ENCODE data around the gene CAMSAP1.
A peak's percentile ranks its signal among the peaks of the same experiment; 100 is the strongest.

CAMSAP1 gene

GRCh38 chr9:135891027-135891631 lies 16.2 kb downstream of the CAMSAP1 start:
- no peak for TF ChIP-seq Cebpa-rat (IDR thresholded peaks at IDR 0.05)
- peak overlapping the region in 4 of 11 experiments; percentile 30 to 49 (median 44); a peak in 6 of 22 replicates for H3K9ac ChIP-seq
- no peaks in the 10 kb centered on the region for H3K27me3 ChIP-seq
- H3K4me2 ChIP-seq, result peak overlapping the region; percentile 89 to 100 (median 97)
- H4K20me1 ChIP-seq, result peaks cover 87 to 100% (median 100%) of the 10 kb centered on the region in 11 experiments
- H3K27ac ChIP-seq, result peak overlapping the region in 3 of 11 experiments; percentile 3 to 35 (median 6); a peak in 3 of 22 replicates
- H3K4me3 ChIP-seq, result no peak overlapping the region
- H3K36me3 ChIP-seq, result 0 out of 22 replicates have a peak, but pooled peaks cover 0 to 4% (median 0%) of the 10 kb centered on the region in 11 experiments
- peaks cover 61 to 86% (median 78%) of the 10 kb centered on the region in 10 experiments for H3K4me1 ChIP-seq
- peaks cover 0 to 9% (median 7%) of the 10 kb centered on the region in 11 experiments; a peak in 9 of 22 replicates for H3K9me3 ChIP-seq (replicated peaks in 1 of 11)

GRCh38 chr9:135890190-135891026 lies 16.9 kb downstream of the CAMSAP1 start:
- H3K4me1 ChIP-seq, result peaks cover 68 to 93% (median 84%) of the 10 kb centered on the region in 10 experiments

DNA sequence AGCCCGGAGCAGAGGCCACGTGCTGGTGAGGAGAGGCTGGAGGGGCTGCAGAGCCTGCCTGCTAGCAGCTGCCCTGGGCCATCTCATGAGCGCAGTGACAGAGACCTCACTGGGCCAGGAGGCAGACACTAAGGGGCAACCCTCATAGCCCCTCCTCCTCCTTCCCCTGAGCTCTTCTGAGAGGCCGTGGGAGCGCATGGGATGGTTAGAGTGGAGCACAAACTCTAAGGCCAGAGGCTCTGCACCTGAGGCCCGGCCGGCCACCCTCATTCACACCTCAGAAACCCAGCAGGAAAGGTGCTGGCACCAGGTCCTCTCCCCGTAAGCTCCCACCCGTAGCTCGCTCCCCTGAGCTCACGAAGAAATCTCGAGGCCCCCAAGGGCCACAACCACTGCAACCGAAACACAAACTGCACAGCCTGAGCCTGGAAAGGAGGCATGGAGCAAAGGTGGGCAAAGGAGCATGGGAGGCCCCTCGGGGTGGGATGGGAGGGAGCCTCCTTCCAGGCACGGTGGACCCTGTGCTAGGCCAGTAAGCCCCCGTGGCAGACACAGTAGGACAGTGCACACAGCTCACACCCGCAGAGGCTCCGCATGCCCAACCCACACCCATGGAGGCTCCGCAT lies 17.7 kb downstream of the CAMSAP1 start:
- peaks cover 76 to 100% (median 85%) of the 10 kb centered on the region in 10 experiments for H3K4me1 ChIP-seq
- H3K9ac ChIP-seq, result peak overlapping the region in 7 of 11 experiments; percentile 4 to 84 (median 77); a peak in 4 of 22 replicates
- H4K20me1 ChIP-seq, result peaks cover 99 to 100% (median 100%) of the 10 kb centered on the region in 11 experiments
- H3K9me3 ChIP-seq (replicated peaks in 1 of 11), result no peaks in the 10 kb centered on the region; a peak in 1 of 22 replicates
- no peaks in the 10 kb centered on the region for H3K27me3 ChIP-seq
- H3K36me3 ChIP-seq, result 0 out of 22 replicates have a peak, but pooled peaks cover 0 to 4% (median 0%) of the 10 kb centered on the region in 11 experiments
- H3K4me2 ChIP-seq, result peak overlapping the region; percentile 89 to 100 (median 97)
- TF ChIP-seq Cebpa-rat (IDR thresholded peaks at IDR 0.05), result no peak
- H3K4me3 ChIP-seq, result no peak overlapping the region
- peak overlapping the region in 6 of 11 experiments; percentile 6 to 86 (median 80); a peak in 4 of 22 replicates for H3K27ac ChIP-seq

More at GRCh38 chr9:135890190-135891026, 16.9 kb downstream of the CAMSAP1 start:
- Histone ChIP-seq H3K27me3 (no peaks in the 10 kb centered on the region), H3K36me3 (0 out of 22 replicates have a peak, but pooled peaks cover 0 to 4% (median 0%) of the 10 kb centered on the region in 11 experiments), H4K20me1 (peaks cover 94 to 100% (median 100%) of the 10 kb centered on the region in 11 experiments), H3K27ac (peak overlapping the region in 3 of 11 experiments; percentile 3 to 35 (median 6); a peak in 2 of 22 replicates), H3K9ac (peak overlapping the region in 4 of 11 experiments; percentile 30 to 49 (median 44); a peak in 5 of 22 replicates), H3K9me3 (replicated peaks in 1 of 11) (peaks cover 0 to 7% (median 6%) of the 10 kb centered on the region in 11 experiments; a peak in 9 of 22 replicates), H3K4me2 (peak overlapping the region; percentile 89 to 100 (median 97)), H3K4me3 (no peak overlapping the region)
- TF ChIP-seq Cebpa-rat (IDR thresholded peaks at IDR 0.05), result no peak

GRCh38 chr9:135888766-135889394 lies 18.5 kb downstream of the CAMSAP1 start:
- Histone ChIP-seq H3K4me2 (peak overlapping the region; percentile 89 to 100 (median 97)), H3K36me3 (no peaks in the 10 kb centered on the region), H3K27ac (peak overlapping the region in 10 of 11 experiments; percentile 70 to 86 (median 80); a peak in 20 of 22 replicates), H3K9me3 (replicated peaks in 1 of 11) (no peaks in the 10 kb centered on the region; a peak in 1 of 22 replicates), H3K4me3 (peak overlapping the region in 7 of 10 experiments; percentile 52 to 67 (median 57); a peak in 12 of 20 replicates), H3K9ac (peak overlapping the region; percentile 67 to 84 (median 76); a peak in 20 of 22 replicates), H4K20me1 (peaks cover 99 to 100% (median 100%) of the 10 kb centered on the region in 11 experiments), H3K4me1 (peaks cover 82 to 100% (median 89%) of the 10 kb centered on the region in 10 experiments), H3K27me3 (no peaks in the 10 kb centered on the region)
- TF ChIP-seq Cebpa-rat (IDR thresholded peaks at IDR 0.05), result no peak

GRCh38 chr9:135888126-135888765 lies 19.1 kb downstream of the CAMSAP1 start:
- Histone ChIP-seq H3K4me3 (peak overlapping the region; percentile 36 to 67 (median 54)), H3K36me3 (no peaks in the 10 kb centered on the region), H3K27ac (peak overlapping the region; percentile 58 to 86 (median 80)), H4K20me1 (peaks cover 99 to 100% (median 100%) of the 10 kb centered on the region in 11 experiments), H3K4me2 (peak overlapping the region; percentile 89 to 100 (median 97)), H3K4me1 (peaks cover 86 to 100% (median 91%) of the 10 kb centered on the region in 10 experiments), H3K9ac (peak overlapping the region; percentile 67 to 84 (median 76)), H3K9me3 (replicated peaks in 1 of 11) (no peaks in the 10 kb centered on the region), H3K27me3 (no peaks in the 10 kb centered on the region)
- TF ChIP-seq Cebpa-rat (IDR thresholded peaks at IDR 0.05), result no peak

GRCh38 chr9:135887585-135888050 lies 19.7 kb downstream of the CAMSAP1 start:
- Histone ChIP-seq H3K4me2 (peak overlapping the region; percentile 89 to 100 (median 97)), H3K27me3 (no peaks in the 10 kb centered on the region), H3K9ac (peak overlapping the region; percentile 67 to 84 (median 76)), H4K20me1 (peaks cover 99 to 100% (median 100%) of the 10 kb centered on the region in 11 experiments), H3K36me3 (peaks cover under 1 to 4% (median 3%) of the 10 kb centered on the region in 11 experiments; a peak in 16 of 22 replicates), H3K9me3 (replicated peaks in 1 of 11) (no peaks in the 10 kb centered on the region), H3K4me1 (peaks cover 90 to 99% (median 95%) of the 10 kb centered on the region in 10 experiments), H3K27ac (peak overlapping the region; percentile 58 to 86 (median 80)), H3K4me3 (peak overlapping the region; percentile 36 to 67 (median 54))
- no peak for TF ChIP-seq Cebpa-rat (IDR thresholded peaks at IDR 0.05)

- Histone ChIP-seq H3K4me1 (peaks cover 90 to 96% (median 93%) of the 10 kb centered on the region in 10 experiments), H3K27ac (peak overlapping the region; percentile 58 to 86 (median 80); a peak in 21 of 22 replicates), H4K20me1 (peaks cover 99 to 100% (median 100%) of the 10 kb centered on the region in 11 experiments), H3K36me3 (peaks cover 6 to 10% (median 9%) of the 10 kb centered on the region in 11 experiments; a peak in 21 of 22 replicates), H3K4me3 (peak overlapping the region; percentile 36 to 67 (median 54)), H3K9me3 (replicated peaks in 1 of 11) (no peaks in the 10 kb centered on the region), H3K27me3 (no peaks in the 10 kb centered on the region), H3K4me2 (peak overlapping the region; percentile 89 to 100 (median 97)), H3K9ac (peak overlapping the region; percentile 67 to 84 (median 76); a peak in 21 of 22 replicates)
- no peak for TF ChIP-seq Cebpa-rat (IDR thresholded peaks at IDR 0.05)
Measured at GRCh38 chr9:135887021-135887507, 20.3 kb downstream of the CAMSAP1 start.
